HG02970 (cell line): ENCODE data around the gene SVEP1.
"Not testable (repeated sequence)": the region's sequence is repeated elsewhere in the genome, so short reads cannot be mapped to it uniquely, and the experiment has no call there.

ENCODE experiments used
- ATAC-seq: cut with Tn5 transposase; IDR thresholded peaks from one replicate; pipeline ENCODE4 v1.9.1; 2021; ENCODE audit warnings: mild to moderate bottlenecking, moderate library complexity, moderate number of reproducible peaks; ENCODE audit not compliant: unreplicated experiment, low FRiP score

Gene SVEP1

GRCh38 chr9:110580850-110581249, 1.3 kb upstream of the SVEP1 start:
- ATAC-seq: no peak

- ATAC-seq: no peak
Observed at GRCh38 chr9:110579862-110580219, 300 bp upstream of the SVEP1 start.

GRCh38 chr9:110578575-110579033, 937 bp downstream of the SVEP1 start:
- no peak for ATAC-seq

- ATAC-seq: no peak
Observed at GRCh38 chr9:110575945-110576344, 3.6 kb downstream of the SVEP1 start.

- ATAC-seq: no peak
Observed at GRCh38 chr9:110575169-110575568, 4.4 kb downstream of the SVEP1 start.

- ATAC-seq: no peak
Observed at GRCh38 chr9:110573305-110573704, 6.2 kb downstream of the SVEP1 start.

- no peak for ATAC-seq
Observed at GRCh38 chr9:110571801-110572483, 7.6 kb downstream of the SVEP1 start.

- no peak for ATAC-seq
Observed at GRCh38 chr9:110566156-110566555, 13.4 kb downstream of the SVEP1 start.

GRCh38 chr9:110561826-110562225, 17.7 kb downstream of the SVEP1 start:
- no peak for ATAC-seq

- ATAC-seq: no peak
Observed at GRCh38 chr9:110559869-110560268, 19.7 kb downstream of the SVEP1 start.

- no peak for ATAC-seq
Observed at GRCh38 chr9:110555551-110556331, 23.8 kb downstream of the SVEP1 start.

- no peak for ATAC-seq
Observed at GRCh38 chr9:110546411-110546871, 33.1 kb downstream of the SVEP1 start.

- no peak for ATAC-seq
Observed at GRCh38 chr9:110545705-110546104, 33.8 kb downstream of the SVEP1 start.

- no peak for ATAC-seq
Observed at GRCh38 chr9:110543631-110544051, 35.9 kb downstream of the SVEP1 start.

GRCh38 chr9:110541950-110542349, 37.6 kb downstream of the SVEP1 start:
- no peak for ATAC-seq

- ATAC-seq: no peak
Observed at GRCh38 chr9:110538647-110539041, 40.9 kb downstream of the SVEP1 start.

GRCh38 chr9:110537841-110538646, 41.5 kb downstream of the SVEP1 start:
- ATAC-seq: no peak

GRCh38 chr9:110536822-110537221, 42.7 kb downstream of the SVEP1 start:
- ATAC-seq: no peak

- not testable (repeated sequence) for ATAC-seq
Observed at GRCh38 chr9:110534162-110534561, 45.4 kb downstream of the SVEP1 start.

- ATAC-seq: no peak
Observed at GRCh38 chr9:110532908-110533665, 46.5 kb downstream of the SVEP1 start.
